HG03342 (cell line): ENCODE measurements around the gene SPAG6.
"Not testable (repeated sequence)": the region's sequence is repeated elsewhere in the genome, so short reads cannot be mapped to it uniquely, and the experiment has no call there.

ENCODE experiments used
- ATAC-seq: cut with Tn5 transposase; IDR thresholded peaks from one replicate; pipeline ENCODE4 v1.9.1; 2021; ENCODE audit warnings: mild to moderate bottlenecking, moderate library complexity; ENCODE audit not compliant: unreplicated experiment

The SPAG6 gene

DNA sequence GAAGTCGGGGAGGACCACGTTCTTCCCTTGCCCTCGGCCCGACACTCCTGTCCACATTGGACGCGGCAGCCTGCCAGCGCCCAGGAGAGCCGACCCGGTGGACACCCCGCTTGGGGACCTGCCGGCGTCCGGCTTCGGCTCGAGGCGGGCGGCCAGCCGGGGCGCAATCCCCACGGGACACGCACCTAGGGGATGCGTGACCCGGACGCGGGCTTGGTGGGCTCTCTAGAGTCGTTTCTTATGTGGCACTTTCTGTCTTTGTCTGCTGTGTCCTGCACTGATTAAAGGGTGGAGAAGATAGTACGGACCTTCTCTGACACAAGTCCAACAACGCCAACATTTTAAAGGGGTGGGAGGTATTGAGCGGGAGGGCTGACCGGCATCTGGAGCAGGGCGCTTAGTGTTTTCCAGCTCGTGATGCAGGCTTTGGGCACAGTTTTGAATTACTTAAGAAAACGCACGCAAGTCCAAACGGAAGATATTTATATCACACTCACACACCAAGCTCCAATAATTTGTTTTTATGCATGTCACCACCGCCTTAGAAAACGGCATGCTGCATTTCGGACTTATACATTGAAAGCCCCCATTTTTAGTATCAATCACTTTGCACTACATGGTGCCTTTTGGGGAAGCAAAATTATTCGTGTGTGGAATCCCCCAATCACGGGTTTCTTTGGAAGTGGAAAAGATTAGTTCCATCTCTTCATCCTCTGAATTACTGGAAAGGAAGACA, 3.9 kb upstream of the SPAG6 start:
- no peak for ATAC-seq

DNA sequence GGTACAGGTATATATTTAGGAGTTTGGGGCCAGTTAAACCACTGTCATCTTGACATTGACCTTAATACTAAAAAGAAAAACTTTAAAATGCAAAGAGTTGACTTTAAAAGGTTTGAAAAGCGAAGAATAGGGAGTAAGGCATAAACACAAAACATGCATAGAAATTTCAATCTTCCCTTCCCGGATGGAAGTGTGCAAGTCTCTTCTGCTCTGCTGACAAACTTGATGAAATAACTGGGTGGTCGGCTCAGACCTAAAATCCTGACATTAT, 3.4 kb upstream of the SPAG6 start:
- no peak for ATAC-seq

DNA sequence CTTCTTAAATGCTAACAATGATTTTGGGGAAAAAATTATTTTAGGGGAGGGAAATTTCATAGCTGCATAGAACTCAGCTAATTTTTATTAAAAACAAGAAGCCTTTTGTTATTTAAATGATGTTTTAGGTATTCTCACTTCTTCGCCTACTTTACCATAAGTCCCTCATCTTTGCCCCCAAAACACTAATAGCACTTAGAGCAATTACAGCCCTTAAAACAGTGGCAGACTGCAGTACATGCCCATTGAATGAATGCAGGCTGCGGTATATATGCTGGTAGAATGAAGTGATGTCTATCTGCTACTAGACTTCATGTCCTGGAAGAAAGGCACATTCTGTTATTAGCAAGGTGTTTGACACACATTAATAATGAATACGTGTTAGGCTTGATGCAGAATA, 2.9 kb upstream of the SPAG6 start:
- ATAC-seq, result no peak

DNA sequence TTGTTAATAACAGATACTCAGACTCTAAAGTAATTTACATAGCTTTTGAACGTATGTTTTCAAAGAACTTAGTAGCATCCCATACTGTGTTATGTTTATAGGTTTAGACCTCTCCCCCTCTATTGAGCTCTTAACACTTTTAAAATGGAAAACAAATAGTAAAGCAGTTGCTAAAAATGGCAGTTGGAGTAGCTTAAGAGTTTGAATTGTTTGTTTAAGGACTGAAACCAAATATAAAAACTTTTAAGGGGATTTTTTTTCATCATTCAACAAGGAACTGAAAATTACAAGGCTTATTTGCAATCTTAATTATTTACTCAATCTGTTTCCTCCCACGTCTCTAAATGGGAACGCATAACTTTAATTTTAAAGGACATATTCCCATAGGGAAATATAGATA, 1.6 kb upstream of the SPAG6 start:
- ATAC-seq, result no peak

DNA sequence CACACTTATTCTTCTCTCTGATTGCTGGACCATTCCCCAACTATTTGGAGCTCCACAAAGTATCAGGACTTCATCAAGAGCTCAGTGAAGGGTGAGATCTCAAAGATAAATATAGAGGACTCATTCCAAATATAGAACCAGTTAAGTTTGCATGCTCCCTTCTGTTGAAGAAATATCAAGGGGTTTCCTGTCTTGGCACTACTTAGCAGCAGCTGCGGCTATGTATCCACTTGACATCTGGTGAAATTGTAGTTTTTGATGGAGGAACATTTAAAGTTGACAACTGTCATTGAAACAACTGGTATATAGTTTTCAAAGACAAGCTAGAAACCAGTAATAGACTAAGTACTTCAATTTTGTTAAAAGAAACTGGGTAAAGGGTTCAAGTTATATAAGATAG, 1.0 kb upstream of the SPAG6 start:
- ATAC-seq, result no peak

DNA sequence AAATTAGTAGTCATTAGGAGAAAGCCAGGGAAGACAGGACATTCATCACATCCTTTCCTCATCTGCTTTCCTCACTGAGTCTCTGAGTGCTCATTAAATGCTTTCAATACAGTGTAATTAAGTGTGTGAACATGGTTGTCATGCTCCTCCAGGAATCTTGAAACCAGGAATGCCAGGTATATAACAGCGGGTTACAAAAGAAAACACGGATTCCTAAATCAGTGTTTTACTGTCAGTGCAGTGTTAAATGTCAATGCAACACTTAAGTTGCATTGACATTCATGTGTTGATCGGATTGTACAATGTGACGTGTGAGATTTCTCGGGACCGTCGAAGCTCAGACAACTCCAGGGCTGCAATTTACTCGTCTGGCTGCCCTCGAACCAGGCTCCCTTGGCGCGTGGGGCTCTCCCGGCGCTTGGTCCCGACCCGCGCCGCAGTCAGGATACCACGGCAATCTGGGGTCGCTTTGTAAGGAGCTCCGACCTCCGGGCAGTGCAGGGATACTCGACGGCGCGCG, 455 bp upstream of the SPAG6 start:
- no peak for ATAC-seq

DNA sequence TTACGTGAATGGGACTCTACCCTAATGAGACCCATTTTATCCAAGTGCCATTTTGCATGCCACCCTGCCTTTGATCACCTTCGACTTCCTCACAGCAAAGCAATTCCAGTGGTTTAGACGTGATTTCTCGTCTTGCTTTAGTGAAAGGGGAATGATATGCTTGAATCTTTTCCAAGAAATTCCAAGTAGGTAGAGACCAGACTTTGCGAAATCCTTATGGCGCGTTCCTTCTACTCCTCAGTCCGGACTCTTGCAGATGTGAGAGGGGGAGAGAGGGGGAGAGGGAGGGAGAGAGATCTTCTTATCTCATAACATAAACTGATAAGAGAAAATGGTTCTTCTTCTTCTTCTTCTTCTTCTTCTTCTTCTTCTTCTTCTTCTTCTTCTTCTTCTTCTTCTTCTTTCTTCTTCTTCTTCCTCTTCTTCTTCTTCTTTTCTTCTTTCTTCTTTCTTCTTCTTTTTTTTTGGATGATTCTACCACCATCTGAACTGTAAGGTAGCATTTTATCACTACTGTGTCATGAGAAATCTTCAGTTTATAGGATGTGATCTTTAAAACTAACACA, 883 bp downstream of the SPAG6 start:
- no peak for ATAC-seq

DNA sequence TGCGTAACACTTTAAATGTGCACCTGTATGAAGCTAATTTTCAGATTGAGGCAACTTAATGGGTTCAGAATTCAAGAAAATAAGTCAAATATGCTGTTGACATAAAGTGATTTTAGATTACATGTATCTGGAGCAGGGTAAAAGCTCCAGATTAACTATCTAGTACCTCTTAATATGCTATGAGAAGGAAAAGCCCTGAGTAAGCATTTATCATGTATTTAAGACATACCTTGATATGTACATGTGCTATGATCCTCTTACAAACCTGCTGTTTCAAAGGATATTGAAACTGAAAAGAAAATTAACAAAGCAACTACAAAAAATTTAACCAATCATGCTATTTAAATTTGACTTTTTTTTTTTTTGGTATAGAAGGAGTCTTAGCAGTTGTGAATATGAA, 4.5 kb downstream of the SPAG6 start:
- ATAC-seq, result no peak

DNA sequence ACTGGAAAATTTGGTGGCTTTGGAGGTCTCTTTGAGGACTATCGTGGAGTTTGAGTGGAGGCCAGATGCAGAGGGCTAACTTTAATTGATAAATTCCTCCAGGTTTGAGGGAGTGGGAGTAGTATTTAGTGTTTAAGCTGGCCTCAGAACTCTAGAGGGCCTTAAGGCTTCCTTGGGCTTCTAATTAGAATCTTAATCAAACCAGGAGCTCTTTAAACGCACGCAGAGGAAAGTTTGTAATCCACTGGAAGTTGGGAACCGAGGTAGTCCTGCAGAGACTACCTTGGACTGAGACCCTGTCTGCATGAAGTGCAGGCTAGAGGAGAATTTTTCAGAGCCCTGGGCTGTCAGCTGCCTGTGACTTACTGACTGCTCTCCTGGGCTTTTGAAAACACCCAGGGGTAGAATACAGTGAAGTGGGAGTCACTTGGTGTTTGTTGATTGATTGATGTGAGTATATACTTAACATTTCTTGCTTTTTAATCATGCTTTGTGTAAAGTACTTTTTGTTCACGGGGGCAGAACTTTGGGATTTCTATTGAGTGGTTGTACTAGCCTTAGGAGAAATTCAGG, 5.9 kb downstream of the SPAG6 start:
- ATAC-seq, result no peak

DNA sequence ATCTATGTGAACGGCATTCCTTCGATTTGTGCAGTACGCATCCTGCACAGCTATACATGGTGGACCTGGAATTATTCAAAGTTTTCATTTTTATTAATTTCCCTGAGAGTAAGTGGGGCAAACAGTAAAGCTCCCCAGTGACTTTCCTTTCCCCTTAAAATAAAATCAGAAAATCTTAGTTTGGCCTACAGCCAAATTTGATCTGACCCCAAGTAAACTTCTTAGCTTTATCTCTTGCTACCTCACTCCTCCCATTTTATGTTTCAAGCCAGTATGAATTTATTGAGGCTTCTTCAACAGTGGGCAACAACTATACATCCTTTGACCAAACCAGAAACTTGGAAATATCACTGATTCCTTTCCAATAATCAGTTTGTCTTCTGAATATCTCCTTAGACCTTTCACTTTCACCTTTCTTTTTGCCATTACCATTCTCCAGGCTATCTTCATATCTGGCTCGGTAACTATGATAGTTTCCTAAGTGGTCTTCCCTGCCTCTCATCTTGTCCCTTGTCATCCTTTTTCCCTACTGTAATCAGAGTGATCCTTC, 11.1 kb downstream of the SPAG6 start:
- no peak for ATAC-seq

DNA sequence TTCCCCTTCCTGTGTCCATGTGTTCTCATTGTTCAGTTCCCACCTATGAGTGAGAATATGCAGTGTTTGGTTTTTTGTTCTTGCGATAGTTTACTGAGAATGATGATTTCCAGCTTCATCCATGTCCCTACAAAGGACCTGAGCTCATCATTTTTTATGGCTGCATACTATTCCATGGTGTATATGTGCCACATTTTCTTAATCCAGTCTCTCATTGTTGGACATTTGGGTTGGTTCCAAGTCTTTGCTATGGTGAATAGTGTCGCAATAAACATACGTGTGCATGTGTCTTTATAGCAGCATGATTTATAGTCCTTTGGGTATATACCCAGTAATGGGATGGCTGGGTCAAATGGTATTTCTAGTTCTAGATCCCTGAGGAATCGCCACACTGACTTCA, 12.5 kb downstream of the SPAG6 start:
- not testable (repeated sequence) for ATAC-seq

DNA sequence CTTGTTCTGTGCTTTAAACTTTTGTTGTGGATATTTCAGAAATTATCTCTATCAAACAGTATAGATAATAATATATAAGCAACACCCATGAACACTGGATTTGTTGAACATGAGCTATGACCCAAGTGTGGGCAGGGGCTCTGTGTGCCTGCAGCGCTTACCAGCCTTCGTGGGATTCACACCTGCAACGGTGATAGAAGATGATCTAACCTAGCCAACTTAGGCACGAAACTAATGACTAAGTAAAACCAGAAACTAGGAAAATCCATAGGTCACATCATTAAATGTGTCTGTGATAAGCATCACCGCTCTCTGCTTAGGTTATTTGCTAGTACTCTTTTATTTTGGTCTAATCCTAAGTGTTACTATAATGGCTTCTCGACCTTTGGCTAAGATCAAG, 18.0 kb downstream of the SPAG6 start:
- ATAC-seq, result no peak

DNA sequence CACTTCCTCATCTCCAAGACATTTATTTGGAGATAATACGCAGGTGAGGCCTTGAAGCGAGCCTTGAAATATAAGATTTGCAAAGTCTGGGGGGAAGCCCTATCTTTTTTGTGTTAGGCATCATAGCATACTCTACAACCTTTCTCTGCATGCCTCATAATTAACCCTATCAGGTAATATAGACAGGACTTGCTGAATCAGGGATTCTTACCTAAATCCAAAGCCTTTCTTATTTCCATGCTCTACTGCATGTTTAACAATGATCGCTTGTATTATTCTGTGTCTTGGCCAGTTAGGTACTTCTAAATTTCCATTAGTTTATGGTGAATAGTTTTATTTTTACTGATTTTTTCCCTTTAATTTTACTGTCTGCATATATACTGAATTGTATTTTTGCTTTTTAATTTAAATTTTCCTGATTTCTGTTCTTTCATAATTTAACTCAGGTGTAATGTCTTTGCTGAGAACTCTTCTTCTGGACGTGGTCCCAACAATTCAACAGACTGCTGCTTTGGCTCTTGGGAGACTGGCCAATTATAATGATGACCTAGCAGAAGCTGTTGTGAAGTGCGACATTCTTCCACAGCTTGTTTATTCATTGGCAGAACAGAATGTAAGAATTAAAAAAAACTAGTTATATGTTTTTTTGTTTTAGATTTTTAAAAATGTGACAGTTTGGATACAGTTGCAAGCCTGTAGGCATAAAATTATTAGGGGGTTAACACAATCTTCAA, 19.3 kb downstream of the SPAG6 start:
- ATAC-seq, result no peak

DNA sequence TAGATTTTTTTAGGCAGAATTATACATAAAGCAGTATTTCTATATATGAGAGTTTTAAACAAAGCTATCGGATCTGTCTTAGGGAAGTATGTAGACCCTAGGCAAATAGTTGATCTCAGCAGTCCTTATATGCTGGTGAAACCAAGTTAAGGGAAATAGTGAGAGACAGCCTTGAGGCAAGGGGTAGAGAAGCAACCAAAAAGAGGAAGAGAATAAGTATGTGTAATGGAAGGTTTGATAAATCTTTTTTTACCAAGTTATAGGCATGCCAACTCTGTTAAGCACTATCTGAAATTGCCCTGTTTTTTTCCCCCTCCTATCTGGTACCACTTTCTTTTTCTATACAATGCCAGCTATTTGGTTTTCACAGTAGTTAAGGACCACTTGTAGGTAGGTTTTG, 19.9 kb downstream of the SPAG6 start:
- ATAC-seq, result peak; percentile 54

DNA sequence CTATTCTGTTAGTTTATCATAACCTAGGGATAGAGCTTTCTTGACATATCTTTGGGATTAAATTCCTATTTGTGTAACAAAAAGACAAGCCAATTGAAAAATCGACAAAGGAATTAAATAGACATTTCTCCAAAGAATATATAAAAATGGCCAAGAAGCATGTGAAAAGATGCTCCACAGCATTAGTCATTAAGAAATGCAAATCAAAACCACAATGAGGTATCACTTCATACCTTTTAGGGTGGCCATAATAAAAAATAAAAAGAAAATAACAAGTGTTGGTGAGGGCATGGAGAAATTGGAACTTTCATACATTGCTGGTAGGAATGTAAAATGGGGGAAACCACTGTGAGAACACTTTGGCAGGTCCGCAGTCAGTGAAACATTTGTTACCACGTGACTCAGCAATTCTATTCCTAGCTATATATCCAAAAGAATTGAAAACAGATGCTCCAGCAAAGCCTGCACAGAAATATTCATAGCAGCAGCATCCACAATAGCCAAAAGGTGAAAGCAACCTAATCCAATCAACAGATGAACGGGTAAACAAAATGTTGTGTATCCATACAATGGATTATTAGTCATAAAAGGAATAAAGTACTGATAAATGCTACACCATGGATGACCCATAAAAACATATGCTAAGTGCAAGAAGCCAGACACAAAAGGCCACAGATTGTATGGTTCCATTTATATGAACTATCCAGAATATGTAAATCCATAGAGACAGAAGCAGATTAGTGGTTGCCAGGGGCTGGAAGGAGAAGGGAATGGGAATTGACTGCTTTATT, 20.5 kb downstream of the SPAG6 start:
- ATAC-seq, result no peak

DNA sequence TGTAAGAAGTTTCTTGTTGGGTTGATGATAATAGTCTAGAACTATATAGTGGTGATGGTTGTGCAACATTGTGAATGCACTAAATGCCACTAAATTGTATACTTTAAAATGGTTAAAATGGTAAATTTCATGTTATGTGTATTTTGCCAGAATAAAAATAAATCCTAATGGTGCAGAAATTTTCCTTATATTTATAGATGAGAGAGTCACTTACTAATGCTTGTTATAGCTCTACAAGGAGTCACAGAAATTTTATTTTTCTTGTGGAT, 21.1 kb downstream of the SPAG6 start:
- ATAC-seq, result no peak

DNA sequence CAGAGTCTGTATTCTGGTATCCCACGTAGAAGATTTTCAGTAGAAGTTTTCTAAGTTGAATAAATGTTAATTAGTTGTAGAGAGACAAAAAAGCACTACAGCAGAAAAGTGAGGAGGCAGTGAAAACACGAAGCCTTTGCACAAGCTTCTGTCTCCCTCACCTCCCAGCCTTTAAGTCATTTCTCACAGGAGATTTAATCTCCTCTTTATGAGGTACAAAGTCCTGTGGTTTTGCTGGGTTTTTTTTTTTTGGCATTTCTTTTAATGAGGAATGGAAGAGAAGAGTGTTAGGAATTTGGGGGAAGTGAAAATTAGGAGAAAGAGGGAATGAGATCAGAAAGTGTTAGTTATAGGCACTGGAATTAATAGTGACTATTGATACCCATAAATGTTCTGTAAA, 21.5 kb downstream of the SPAG6 start:
- no peak for ATAC-seq

DNA sequence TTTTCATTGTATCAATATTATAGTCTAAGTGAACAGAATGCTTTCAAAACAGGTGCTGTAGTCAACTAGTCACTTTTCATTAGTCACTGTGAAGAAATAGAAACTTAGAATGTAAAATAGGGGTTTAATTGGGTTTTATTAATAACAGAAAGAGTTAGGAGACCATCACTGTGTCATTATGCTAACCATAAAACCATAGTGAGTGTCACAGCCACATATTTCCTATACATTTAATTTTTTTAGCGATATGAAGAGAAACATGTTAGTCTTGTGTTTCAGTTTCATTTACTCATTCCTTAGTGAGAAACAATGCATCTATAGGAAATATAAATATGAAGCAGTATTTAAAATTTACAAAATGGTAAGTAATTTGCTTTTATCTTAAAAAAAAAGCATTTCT, 22.2 kb downstream of the SPAG6 start:
- no peak for ATAC-seq

DNA sequence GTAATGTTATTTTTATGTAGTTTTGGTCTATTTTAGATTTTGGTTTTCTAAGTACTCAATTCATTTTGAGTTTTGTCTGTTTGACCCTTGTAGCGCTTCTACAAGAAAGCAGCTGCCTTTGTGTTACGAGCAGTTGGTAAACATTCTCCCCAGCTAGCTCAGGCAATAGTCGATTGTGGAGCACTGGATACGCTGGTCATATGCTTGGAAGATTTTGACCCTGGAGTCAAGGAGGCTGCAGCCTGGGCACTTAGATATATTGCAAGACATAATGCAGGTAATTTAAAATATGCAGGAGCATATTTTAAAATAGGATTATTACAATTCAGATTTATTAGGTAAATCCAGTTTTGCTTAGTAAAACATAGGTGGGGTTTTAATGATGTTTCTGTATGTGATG, 23.1 kb downstream of the SPAG6 start:
- ATAC-seq, result no peak

DNA sequence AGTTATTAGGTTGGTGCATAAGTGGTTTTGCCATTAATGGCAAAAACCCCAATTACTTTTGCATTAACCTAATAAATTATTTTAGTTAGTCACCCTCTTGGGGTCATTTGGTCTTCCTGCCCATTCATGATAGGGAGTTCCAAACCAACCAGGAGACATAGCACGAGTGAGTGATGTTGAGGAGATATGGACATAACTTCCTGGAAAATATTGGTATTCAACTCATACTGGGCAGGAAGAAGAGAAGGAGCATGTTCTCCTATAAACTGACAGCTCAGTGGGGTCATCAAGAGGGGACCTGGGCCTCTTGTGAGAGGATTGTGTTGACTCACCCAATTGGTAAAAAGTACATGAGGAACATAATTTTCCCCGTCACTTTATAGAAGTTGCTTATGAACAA, 23.7 kb downstream of the SPAG6 start:
- no peak for ATAC-seq

DNA sequence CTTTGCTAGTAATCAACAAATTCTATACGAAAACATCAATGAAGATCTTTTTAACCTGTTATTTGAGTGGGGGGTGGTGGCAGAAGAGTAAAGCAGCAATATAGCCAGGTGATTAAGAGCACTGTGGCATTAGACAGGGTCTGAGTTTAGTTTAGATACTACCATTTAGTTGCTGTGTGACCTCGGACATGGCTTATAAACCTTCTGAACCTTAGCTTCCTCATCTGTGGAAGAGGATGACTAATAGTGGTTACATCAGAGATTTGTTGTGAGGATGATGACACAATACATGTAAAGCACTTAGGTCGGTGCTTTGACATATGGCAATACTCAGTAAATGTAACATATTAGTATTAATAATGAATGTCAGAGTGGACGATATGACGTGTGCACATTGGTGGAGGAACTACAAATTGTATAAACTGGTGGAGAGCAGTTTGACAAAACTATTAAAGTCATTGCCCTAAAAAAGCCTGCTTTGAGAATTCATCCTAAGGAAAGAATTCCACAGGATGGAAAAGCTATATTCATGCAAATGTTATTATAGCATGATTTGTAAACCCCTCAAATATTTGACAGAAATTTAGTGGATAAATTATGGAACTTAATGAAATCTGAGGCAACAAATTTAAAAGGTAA, 24.3 kb downstream of the SPAG6 start:
- peak; percentile 67 for ATAC-seq
